Lower lobe of right lung (tissue), 2 donors: ENCODE data around the gene TMEM201. TPM values are rescaled to one million over a fixed set of nuclear protein-coding genes. Genes with fewer than 3 reads are reported as not detected.

Source experiments
- ATAC-seq, 2 donors: fragments of 200-7000 bp; cut with Tn5 transposase; one replicate each; pipeline ENCODE4 v1.9.1; 2020 to 2022; ENCODE audit warnings: mild to moderate bottlenecking in 2 of 2, moderate library complexity in 2 of 2
- DNase-seq: peaks from one replicate; pipeline ENCODE4 v3.0.0-alpha.2; 2020
- H3K27ac ChIP-seq: fragments of 200-600 bp; one replicate; pipeline ENCODE4 v1.8.0; 2022
- H3K27me3 ChIP-seq: fragments of 200-600 bp; one replicate; pipeline ENCODE4 v1.8.0; 2022; ENCODE audit warnings: low read depth
- H3K36me3 ChIP-seq: fragments of 200-600 bp; one replicate; pipeline ENCODE4 v1.8.0; 2022; ENCODE audit warnings: mild to moderate bottlenecking
- H3K4me1 ChIP-seq: fragments of 200-600 bp; one replicate; pipeline ENCODE4 v1.8.0; 2022
- H3K4me3 ChIP-seq: fragments of 200-600 bp; one replicate; pipeline ENCODE4 v1.8.0; 2022; ENCODE audit warnings: mild to moderate bottlenecking
- H3K9me3 ChIP-seq: fragments of 200-600 bp; one replicate; pipeline ENCODE4 v1.8.0; 2022
- CTCF ChIP-seq: fragments of 200-600 bp; IDR thresholded peaks from one replicate; pipeline ENCODE4 v1.8.0; 2022; ENCODE audit warnings: antibody characterized with exemption, mild to moderate bottlenecking
- intact Hi-C: fragments of 100-400 bp; cut with DNase I; formaldehyde crosslinking; loops from one replicate; pipeline ENCODE4 v1.11.0; 2022
- total RNA-seq: library from RNA; stranded (reverse); fragmentation: NEBNext Ultra II Directional; extraction: Animal tissue kit (Norgen Biotek cat#: 25700); gene quantifications from one replicate; pipeline ENCODE4 v1.2.1, GENCODE V29; 2021
- donor health status: DM: no; HTN: yes; CAD: no; lungs with severe emphysema.

TMEM201 gene
- total RNA-seq, 1 donor from 2014 or later, result 8.2 TPM

- Histone ChIP-seq H3K27ac (no peak overlapping the region), H3K9me3 (no peaks in the 10 kb centered on the region), H3K27me3 (no peaks in the 10 kb centered on the region), H3K36me3 (peaks cover 67% of the 10 kb centered on the region), H3K4me3 (no peak overlapping the region), H3K4me1 (no peaks in the 10 kb centered on the region)
- TF ChIP-seq CTCF, result no peak
- intact Hi-C loops, result no loop called here
- no peak for ATAC-seq
- no peak for DNase-seq
Observed at GRCh38 chr1:9603766-9604753, 15.3 kb downstream of the TMEM201 start.

GRCh38 chr1:9604836-9605235, 16.1 kb downstream of the TMEM201 start:
- ATAC-seq (no peak), DNase-seq (no peak)
- H3K27ac ChIP-seq, result no peak overlapping the region
- intact Hi-C loops, result no loop called here
- no peaks in the 10 kb centered on the region for H3K27me3 ChIP-seq
- no peaks in the 10 kb centered on the region for H3K9me3 ChIP-seq
- no peaks in the 10 kb centered on the region for H3K4me1 ChIP-seq
- H3K4me3 ChIP-seq, result no peak overlapping the region
- peaks cover 67% of the 10 kb centered on the region for H3K36me3 ChIP-seq
- TF ChIP-seq CTCF, result no peak

- Histone ChIP-seq H3K4me3 (no peak overlapping the region), H3K27me3 (no peaks in the 10 kb centered on the region), H3K9me3 (no peaks in the 10 kb centered on the region), H3K36me3 (peaks cover 59% of the 10 kb centered on the region), H3K27ac (no peak overlapping the region), H3K4me1 (no peaks in the 10 kb centered on the region)
- no peak for TF ChIP-seq CTCF
- intact Hi-C loops, result no loop called here
- no peak for ATAC-seq
- no peak for DNase-seq
Observed at GRCh38 chr1:9605946-9606455, 17.3 kb downstream of the TMEM201 start.

- H3K4me1 ChIP-seq, result no peaks in the 10 kb centered on the region
- peaks cover 54% of the 10 kb centered on the region for H3K36me3 ChIP-seq
- H3K27me3 ChIP-seq, result no peaks in the 10 kb centered on the region
- ATAC-seq (no peak), DNase-seq (no peak)
- intact Hi-C loops, result no loop called here
- H3K4me3 ChIP-seq, result no peak overlapping the region
- no peaks in the 10 kb centered on the region for H3K9me3 ChIP-seq
- no peak overlapping the region for H3K27ac ChIP-seq
- TF ChIP-seq CTCF, result no peak
Observed at GRCh38 chr1:9606458-9606857, 17.7 kb downstream of the TMEM201 start.

- ATAC-seq, result no peak
- H3K36me3 ChIP-seq, result peaks cover 52% of the 10 kb centered on the region
- no peak for TF ChIP-seq CTCF
- no peaks in the 10 kb centered on the region for H3K4me1 ChIP-seq
- no peak for DNase-seq
- no peaks in the 10 kb centered on the region for H3K27me3 ChIP-seq
- no peak overlapping the region for H3K27ac ChIP-seq
- no peak overlapping the region for H3K4me3 ChIP-seq
- no peaks in the 10 kb centered on the region for H3K9me3 ChIP-seq
- intact Hi-C loops, result no loop called here
Observed at GRCh38 chr1:9606948-9607347, 18.2 kb downstream of the TMEM201 start.
